Panc1 (cell line): ENCODE measurements around the gene IDI2. TPM values are rescaled to one million over a fixed set of nuclear protein-coding genes. Genes with fewer than 3 reads are reported as not detected.

Source experiments
- ATAC-seq: fragments of 200-7000 bp; cut with Tn5 transposase; 2 replicates; pipeline ENCODE4 v1.9.1; 2020; ENCODE audit warnings: mild to moderate bottlenecking, moderate library complexity
- BruUV-seq: library from RNA; stranded (reverse); fragments of 400-500 nt; replicated peaks from 2 replicates; lab custom pipeline; 2021; lab: Mats Ljungman, UMichigan
- CTCF ChIA-PET: fragments of 300-600 bp; sonication (Branson Sonifier 250); formaldehyde crosslinking; loops from one replicate; lab custom pipeline; 2022; ENCODE audit warnings: antibody characterized with exemption; lab: Charles Lee
- POLR2A ChIA-PET: fragments of 300-600 bp; sonication (Branson Sonifier 250); formaldehyde crosslinking; loops from one replicate; lab custom pipeline; 2022; ENCODE audit warnings: antibody characterized with exemption; lab: Charles Lee
- DNase-seq: peaks from one replicate; pipeline ENCODE4 v3.0.0-alpha.2; 2010; ENCODE audit warnings: low read depth, low spot score
- H3K27ac ChIP-seq: 2 replicates; pipeline ENCODE4 v1.5.1; 2011; ENCODE audit warnings: mild to moderate bottlenecking, low read length, inconsistent platforms
- H3K27me3 ChIP-seq: fragments of 200-500 bp; sonication (Bioruptor generic); 2 replicates; pipeline ENCODE4 v1.6.0; 2014; ENCODE audit warnings: low read length, inconsistent platforms; ENCODE audit not compliant: control insufficient read depth, insufficient read depth
- H3K36me3 ChIP-seq: fragments of 200-500 bp; sonication (Bioruptor generic); 2 replicates; pipeline ENCODE4 v1.5.1; 2014; ENCODE audit warnings: inconsistent platforms, mild to moderate bottlenecking, low read length, moderate library complexity; ENCODE audit not compliant: control insufficient read depth, insufficient read depth
- H3K4me1 ChIP-seq: 2 replicates; pipeline ENCODE4 v1.5.1; 2011; ENCODE audit warnings: inconsistent platforms, mild to moderate bottlenecking, low read length, moderate library complexity; ENCODE audit not compliant: control insufficient read depth, insufficient read depth
- H3K4me3 ChIP-seq, 2 experiments: 2 replicates each; pipeline ENCODE4 v1.5.1; 2011 to 2012; ENCODE audit warnings: low read depth in 2 of 2, low read length in 2 of 2, mild to moderate bottlenecking in 2 of 2, inconsistent platforms in 1 of 2, moderate library complexity in 1 of 2
- H3K9me3 ChIP-seq: fragments of 200-500 bp; sonication (Bioruptor generic); 2 replicates; pipeline ENCODE4 v1.5.1; 2014; ENCODE audit warnings: low read depth, mild to moderate bottlenecking, inconsistent platforms, low read length, moderate library complexity; ENCODE audit not compliant: control insufficient read depth, insufficient read depth
- POLR2AphosphoS5 ChIP-seq: IDR thresholded peaks from 2 replicates; pipeline ENCODE4 v1.6.1; 2012; ENCODE audit warnings: mild to moderate bottlenecking, low read depth, low read length, moderate library complexity
- SIN3A ChIP-seq: IDR thresholded peaks from 2 replicates; pipeline ENCODE4 v1.6.1; 2012; ENCODE audit warnings: low read depth, mild to moderate bottlenecking, low read length, moderate library complexity, borderline replicate concordance; ENCODE audit not compliant: insufficient read depth
- TCF7L2 ChIP-seq: IDR thresholded peaks from 2 replicates; pipeline ENCODE4 v1.6.1; 2011; ENCODE audit warnings: mild to moderate bottlenecking, low read depth, low read length, inconsistent platforms
- in situ Hi-C: cut with HindIII; loops from 2 replicates; pipeline ENCODE4 v1.10.0; 2016; ENCODE audit warnings: low sequenced_read_pairs, low pct_unique_long_range_greater_than_20kb
- intact Hi-C: fragments of 100-400 bp; cut with micrococcal nuclease; formaldehyde crosslinking; loops from one replicate; pipeline ENCODE4 v1.10.0; 2022; ENCODE audit not compliant: unreplicated experiment
- total RNA-seq: library from RNA; stranded (reverse); gene quantifications from one replicate; pipeline ENCODE4 v1.2.1, GENCODE V29; 2021; ENCODE audit not compliant: unreplicated experiment
- TF ChIP-seq, protein P1 (sequence below), 2 experiments: IDR thresholded peaks; 2 replicates each; pipeline ENCODE4 v1.6.1; 2011 to 2012; ENCODE audit warnings: low read depth in 2 of 2, control low read depth in 1 of 2, low read length in 1 of 2, mild to moderate bottlenecking in 1 of 2, moderate library complexity in 1 of 2; ENCODE audit not compliant: insufficient read depth in 1 of 2
- TF ChIP-seq, protein P2 (sequence below): fragments of 450-650 bp; IDR thresholded peaks from 2 replicates; pipeline ENCODE4 v1.5.1; 2017; ENCODE audit warnings: mild to moderate bottlenecking

IDI2 gene
- total RNA-seq, 1 experiment from 2014 or later = not detected

DNA sequence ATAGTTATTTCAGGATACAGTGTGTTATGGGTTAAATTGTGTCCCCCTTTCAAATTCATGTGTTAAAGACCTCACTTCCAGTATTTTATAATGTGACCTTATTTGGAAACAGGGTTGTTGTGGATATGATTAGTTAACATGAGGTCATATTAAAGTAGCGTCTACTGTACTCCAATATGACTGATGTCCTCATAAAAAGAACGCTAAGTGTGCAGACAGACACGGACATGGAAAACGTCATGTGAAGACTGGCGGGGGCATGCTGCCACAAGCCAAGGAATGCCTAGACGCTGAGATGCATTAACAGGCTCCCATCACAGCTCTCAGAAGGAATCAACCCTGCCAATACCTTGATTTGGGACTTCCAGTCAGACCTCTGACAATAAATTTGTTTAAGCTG lies 29.0 kb upstream of the IDI2 start:
- Histone ChIP-seq H3K4me3 (peak overlapping the region; percentile 88 to 95), H3K9me3 (no peaks in the 10 kb centered on the region), H3K36me3 (peaks cover 6% of the 10 kb centered on the region), H3K27me3 (no peaks in the 10 kb centered on the region), H3K4me1 (peaks cover 27% of the 10 kb centered on the region), H3K27ac (peak overlapping the region; percentile 93; the same call in 1 of the 2 replicates)
- ATAC-seq (no peak), DNase-seq (no peak)
- CTCF ChIA-PET = no interaction called here
- no peak for TF ChIP-seq SIN3A
- TF ChIP-seq, protein P1, sequence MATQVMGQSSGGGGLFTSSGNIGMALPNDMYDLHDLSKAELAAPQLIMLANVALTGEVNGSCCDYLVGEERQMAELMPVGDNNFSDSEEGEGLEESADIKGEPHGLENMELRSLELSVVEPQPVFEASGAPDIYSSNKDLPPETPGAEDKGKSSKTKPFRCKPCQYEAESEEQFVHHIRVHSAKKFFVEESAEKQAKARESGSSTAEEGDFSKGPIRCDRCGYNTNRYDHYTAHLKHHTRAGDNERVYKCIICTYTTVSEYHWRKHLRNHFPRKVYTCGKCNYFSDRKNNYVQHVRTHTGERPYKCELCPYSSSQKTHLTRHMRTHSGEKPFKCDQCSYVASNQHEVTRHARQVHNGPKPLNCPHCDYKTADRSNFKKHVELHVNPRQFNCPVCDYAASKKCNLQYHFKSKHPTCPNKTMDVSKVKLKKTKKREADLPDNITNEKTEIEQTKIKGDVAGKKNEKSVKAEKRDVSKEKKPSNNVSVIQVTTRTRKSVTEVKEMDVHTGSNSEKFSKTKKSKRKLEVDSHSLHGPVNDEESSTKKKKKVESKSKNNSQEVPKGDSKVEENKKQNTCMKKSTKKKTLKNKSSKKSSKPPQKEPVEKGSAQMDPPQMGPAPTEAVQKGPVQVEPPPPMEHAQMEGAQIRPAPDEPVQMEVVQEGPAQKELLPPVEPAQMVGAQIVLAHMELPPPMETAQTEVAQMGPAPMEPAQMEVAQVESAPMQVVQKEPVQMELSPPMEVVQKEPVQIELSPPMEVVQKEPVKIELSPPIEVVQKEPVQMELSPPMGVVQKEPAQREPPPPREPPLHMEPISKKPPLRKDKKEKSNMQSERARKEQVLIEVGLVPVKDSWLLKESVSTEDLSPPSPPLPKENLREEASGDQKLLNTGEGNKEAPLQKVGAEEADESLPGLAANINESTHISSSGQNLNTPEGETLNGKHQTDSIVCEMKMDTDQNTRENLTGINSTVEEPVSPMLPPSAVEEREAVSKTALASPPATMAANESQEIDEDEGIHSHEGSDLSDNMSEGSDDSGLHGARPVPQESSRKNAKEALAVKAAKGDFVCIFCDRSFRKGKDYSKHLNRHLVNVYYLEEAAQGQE (IDR thresholded peaks at IDR 0.05; ENCODE audit: insufficient read depth in 1 of 2, low read depth in 2 of 2, low read length in 1 of 2) = no peak
- no peak for TF ChIP-seq POLR2AphosphoS5
- no peak for TF ChIP-seq TCF7L2
- TF ChIP-seq, protein P2, sequence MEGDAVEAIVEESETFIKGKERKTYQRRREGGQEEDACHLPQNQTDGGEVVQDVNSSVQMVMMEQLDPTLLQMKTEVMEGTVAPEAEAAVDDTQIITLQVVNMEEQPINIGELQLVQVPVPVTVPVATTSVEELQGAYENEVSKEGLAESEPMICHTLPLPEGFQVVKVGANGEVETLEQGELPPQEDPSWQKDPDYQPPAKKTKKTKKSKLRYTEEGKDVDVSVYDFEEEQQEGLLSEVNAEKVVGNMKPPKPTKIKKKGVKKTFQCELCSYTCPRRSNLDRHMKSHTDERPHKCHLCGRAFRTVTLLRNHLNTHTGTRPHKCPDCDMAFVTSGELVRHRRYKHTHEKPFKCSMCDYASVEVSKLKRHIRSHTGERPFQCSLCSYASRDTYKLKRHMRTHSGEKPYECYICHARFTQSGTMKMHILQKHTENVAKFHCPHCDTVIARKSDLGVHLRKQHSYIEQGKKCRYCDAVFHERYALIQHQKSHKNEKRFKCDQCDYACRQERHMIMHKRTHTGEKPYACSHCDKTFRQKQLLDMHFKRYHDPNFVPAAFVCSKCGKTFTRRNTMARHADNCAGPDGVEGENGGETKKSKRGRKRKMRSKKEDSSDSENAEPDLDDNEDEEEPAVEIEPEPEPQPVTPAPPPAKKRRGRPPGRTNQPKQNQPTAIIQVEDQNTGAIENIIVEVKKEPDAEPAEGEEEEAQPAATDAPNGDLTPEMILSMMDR = no peak
- intact Hi-C loops (no loop called here), in situ Hi-C loops (no loop called here)
- POLR2A ChIA-PET = no interaction called here
- BruUV-seq = no TSS peak

DNA sequence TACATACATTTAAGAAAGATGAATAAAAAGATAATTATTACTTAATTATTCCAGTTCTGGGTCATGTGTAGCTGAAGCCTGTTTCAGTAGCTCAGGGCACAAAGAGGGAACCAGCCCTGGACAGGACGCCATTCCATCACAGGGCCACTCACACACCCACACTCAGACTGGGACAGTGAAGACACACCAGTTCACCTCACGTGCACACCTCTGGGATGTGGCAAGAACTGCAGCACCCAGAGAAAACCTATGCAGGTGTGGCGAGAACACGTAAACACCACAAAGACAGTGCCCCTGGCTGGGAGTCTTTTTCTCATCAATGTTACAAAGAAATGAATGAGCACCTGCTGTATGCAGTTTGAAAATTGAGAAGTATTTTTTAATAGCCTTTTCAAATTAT lies 24.9 kb upstream of the IDI2 start:
- no peak for ATAC-seq
- POLR2A ChIA-PET = no interaction called here
- no TSS peak for BruUV-seq

More for the DNA sequence above, 24.9 kb upstream of the IDI2 start:
- Histone ChIP-seq H3K4me3 (peak overlapping the region; percentile 60 to 89), H3K9me3 (no peaks in the 10 kb centered on the region), H3K27me3 (no peaks in the 10 kb centered on the region), H3K36me3 (peaks cover 6% of the 10 kb centered on the region), H3K27ac (peak overlapping the region; percentile 89), H3K4me1 (peaks cover 24% of the 10 kb centered on the region)
- in situ Hi-C loops = no loop called here
- TF ChIP-seq, protein P2 = no peak
- no peak for TF ChIP-seq TCF7L2
- TF ChIP-seq, protein P1 (IDR thresholded peaks at IDR 0.05; ENCODE audit: insufficient read depth in 1 of 2, low read depth in 2 of 2, low read length in 1 of 2) = no peak
- no peak for TF ChIP-seq SIN3A
- no peak for TF ChIP-seq POLR2AphosphoS5
- no peak for DNase-seq
- CTCF ChIA-PET = no interaction called here
- intact Hi-C loops = no loop called here
